Measurements from ENCODE around the gene HMCN2.

DNA sequence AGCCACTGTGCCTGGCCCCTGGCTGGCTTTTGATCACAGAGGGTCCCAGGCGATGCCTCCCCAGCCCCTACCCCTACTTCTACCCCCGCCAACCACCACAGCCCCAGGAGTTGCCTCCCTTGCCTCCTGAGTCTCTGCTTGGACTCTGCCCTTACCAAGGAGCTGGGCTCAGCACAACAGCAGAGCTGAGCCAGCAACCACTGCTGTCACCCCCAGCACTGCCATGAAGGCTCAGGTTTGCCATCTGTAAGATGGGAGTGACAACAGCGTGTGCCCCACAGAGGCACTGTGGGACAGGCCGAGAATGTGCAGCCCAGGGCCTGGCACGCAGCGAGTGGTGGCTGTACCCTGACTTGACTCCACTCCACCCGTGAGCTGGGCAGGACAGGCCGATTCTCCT is 116.1 kb downstream of the HMCN2 start:
- TF ChIP-seq POLR2A (IDR thresholded peaks at IDR 0.05; ENCODE audit: low read length) (no peak), GATA1 (IDR thresholded peaks at IDR 0.05; ENCODE audit: low read depth, low read length) (no peak)

Measured in erythroblast (primary cell).